Islet of Langerhans (tissue), 1 donor: ENCODE results near the gene TCP11L2.
"Not testable (repeated sequence)": the region's sequence is repeated elsewhere in the genome, so short reads cannot be mapped to it uniquely, and the experiment has no call there.

Source experiments
- FAIRE-seq: peaks from one replicate; lab custom pipeline; 2011; peaks lifted over from hg19 to GRCh38; lab: Jason Lieb, UNC

The TCP11L2 gene

GRCh38 chr12:106307181-106307580 is 4.6 kb downstream of the TCP11L2 start:
- no peak for FAIRE-seq

DNA sequence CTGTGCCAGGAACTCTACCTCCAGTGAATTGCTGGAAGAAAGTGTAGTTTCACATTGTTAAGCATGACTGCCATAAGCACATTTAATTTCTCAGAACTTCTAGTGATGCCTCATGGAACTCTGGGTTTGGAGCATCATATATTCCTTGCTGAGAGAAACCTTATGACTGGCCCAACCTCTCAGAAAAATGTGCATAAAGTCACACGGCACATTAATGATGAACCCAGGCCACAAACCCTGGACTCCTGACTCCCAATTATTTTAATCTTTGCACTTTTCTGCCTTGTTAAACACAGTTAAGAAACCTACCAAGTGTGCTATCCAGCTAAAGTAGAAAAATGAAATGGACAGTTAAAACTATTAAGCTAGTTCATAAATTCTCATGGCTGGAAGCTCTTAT is 5.6 kb downstream of the TCP11L2 start:
- FAIRE-seq: no peak

DNA sequence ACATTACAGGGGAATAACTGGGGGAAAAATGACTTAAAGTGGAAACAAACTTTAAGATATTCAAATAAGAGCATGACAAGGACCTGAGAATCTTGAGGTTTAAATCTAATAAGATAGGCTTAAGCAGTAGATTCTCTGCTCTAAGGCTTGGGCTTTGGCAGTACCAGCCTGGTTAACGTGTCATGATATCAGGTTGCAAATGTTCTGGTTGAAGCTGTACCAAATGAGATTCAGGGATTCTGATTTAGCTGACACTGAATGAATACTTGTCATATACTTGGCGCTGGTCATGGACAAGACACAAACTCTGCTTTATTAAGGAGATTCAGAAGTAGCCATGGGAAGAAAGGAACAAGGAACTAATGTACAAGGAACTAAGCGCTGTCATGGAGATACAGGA is 6.1 kb downstream of the TCP11L2 start:
- FAIRE-seq: no peak

DNA sequence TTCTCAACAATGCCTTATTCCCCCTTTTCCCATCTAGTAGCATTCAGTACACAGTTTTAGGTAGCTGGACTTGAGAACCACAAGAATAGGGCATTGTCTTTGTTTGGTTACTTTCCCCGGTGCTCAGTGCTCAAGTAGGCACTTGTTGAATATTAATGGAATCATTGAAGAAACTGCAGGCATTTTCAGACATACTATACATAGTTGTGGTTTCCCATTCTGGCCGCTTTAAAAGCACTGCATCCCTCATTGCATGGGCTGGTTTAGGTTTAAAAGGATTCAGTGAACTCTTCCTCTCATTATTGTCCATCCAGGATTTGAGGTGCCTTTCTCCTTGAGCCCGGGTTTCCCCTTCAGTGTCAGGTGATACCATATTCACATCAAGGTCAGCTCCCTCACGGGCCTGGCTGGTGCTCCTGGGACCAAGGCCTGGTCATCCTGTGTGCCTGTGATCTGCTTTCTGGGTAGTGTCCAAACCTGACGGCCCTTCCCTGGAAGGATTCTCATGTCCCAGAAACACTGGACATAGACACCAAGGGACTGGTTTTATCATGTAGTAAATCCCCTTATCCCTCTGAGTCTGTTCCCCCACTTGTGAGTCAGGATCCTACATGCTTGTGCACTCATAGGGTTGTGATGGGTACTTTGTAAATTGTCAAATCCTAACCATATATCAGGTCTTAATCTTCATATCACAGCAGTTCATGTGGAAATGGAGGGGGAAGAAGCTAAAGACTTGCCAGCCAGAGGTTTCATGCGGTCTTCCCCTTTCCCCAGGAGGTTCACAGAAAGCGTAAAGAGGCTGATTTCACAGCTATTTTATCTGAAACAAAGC is 7.4 kb downstream of the TCP11L2 start:
- no peak for FAIRE-seq

GRCh38 chr12:106310687-106311086 is 8.2 kb downstream of the TCP11L2 start:
- no peak for FAIRE-seq

- no peak for FAIRE-seq
Measured at GRCh38 chr12:106311139-106311538, 8.6 kb downstream of the TCP11L2 start.

DNA sequence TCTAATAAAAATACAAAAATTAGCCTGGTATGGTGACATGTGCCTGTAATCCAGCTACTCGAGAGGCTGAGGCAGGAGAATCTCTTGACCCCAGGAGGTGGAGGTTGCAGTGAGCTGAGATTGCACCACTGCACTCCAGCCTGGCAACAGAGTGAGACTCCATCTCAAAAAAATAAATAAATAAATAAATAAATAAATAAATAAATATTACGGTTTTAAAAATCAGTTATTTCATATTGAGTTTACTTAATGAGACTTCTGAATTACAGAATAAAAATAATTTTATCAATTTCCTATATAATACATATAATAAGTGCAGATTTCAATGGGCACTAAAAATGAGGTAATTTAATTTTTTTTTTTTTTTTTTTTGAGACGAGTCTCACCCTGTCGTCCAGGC is 10.9 kb downstream of the TCP11L2 start:
- FAIRE-seq: not testable (repeated sequence)

- no peak for FAIRE-seq
Measured at GRCh38 chr12:106315523-106315922, 13.0 kb downstream of the TCP11L2 start.

- no peak for FAIRE-seq
Measured at GRCh38 chr12:106317406-106318082, 15.0 kb downstream of the TCP11L2 start.

GRCh38 chr12:106321139-106321850 is 18.8 kb downstream of the TCP11L2 start:
- FAIRE-seq: peak; percentile 61

DNA sequence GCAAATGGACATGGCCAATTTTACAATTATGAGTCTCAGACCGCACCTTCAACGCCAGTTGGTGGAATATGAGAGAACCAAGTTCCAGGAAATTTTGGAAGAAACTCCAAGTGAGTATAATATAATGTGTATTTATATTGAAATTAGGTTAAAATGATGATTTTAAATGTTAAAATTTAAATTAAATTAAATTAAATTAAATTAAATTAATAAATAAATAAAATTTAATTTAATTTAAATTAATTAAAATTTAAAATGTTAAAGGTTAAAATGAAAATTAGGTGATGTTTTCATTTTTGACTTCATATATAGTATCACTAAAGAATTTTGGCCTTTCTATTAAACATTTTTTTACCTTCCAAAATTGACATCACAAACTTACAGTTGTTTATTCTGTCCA is 21.0 kb downstream of the TCP11L2 start:
- FAIRE-seq: no peak

DNA sequence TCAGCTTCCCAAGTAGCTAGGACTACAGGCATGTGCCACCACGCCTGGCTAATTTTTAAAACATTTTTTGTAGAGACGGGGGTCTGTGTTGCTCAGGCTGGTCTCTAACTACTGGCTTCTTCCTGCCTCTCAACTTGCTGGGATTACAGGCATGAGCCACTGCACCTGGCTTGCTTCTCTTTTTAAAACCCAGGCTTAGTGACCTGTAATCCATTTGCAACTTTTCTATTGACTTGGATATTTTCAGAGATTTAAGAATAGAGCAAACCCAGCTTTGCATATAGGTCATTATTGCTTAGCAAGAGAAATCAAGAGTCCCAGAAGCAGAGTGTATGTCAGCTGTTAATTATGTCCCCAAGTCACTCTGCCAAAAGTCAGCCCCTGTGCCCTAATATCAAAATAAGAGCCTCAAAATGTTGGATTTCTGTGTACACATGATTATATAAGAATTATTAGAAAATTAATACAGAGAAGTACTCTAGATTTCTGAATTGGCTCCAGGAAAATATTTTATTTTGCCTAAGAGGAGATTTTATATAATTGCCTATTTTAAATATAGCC is 24.9 kb downstream of the TCP11L2 start:
- no peak for FAIRE-seq

DNA sequence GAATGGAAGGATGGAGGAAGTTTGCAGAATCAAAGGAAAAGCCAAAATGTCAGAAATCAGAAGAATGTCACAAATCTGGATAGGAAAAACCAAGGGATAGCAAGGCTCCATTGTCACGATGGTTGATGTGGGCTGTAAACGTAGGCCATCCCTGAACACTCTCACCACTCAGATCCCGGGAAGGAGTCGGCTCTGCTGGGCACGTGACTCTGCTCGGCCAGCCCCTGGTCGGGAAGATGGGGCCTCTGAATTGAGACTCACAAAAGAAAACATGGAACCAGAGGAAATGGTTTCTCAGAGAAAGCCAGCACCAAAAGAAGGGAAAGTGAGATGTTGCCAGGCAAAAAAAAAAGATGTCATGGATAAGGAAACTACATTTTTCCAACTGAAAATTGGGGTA is 26.2 kb downstream of the TCP11L2 start:
- FAIRE-seq: no peak

GRCh38 chr12:106329231-106329982 is 26.9 kb downstream of the TCP11L2 start:
- peak; percentile 80 for FAIRE-seq

- no peak for FAIRE-seq
Measured at GRCh38 chr12:106331599-106331998, 29.1 kb downstream of the TCP11L2 start.

GRCh38 chr12:106332536-106332935 is 30.0 kb downstream of the TCP11L2 start:
- no peak for FAIRE-seq

DNA sequence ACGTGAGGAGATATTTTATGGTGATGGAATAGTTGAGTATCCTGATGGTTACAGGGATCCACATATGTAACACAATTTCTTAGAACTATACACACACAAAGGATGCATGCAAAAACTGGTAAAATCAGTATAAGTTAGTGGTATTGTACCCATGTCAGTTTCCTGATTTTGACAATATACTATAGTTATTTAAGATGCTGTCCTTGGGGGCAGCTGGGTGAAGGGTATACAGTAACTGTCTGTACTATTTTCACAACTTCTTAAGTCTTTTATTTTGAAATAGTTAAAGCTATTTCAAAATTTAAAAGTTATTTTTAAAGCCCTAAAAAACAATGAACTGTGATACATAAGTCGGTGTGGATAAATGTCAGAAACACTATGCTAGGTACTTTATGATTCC is 30.5 kb downstream of the TCP11L2 start:
- FAIRE-seq: no peak

DNA sequence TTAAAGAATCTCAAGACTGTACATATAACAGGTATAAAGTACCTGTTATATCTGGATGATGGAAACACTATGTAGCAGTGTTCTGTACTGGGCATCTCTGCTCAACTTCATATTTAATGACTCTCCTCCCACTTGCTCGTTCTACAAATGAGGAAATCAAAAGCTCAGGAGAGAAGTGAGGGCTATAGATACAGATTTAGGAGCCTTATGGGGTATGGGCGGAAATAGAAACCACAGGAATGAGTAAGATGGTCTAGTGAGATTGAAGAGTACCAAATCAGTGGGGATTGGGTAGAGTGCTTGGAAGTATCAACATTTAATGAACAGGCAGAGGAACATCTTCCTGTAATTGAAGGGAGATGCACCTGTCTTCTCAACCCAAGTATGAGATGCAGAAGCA is 31.2 kb downstream of the TCP11L2 start:
- no peak for FAIRE-seq

DNA sequence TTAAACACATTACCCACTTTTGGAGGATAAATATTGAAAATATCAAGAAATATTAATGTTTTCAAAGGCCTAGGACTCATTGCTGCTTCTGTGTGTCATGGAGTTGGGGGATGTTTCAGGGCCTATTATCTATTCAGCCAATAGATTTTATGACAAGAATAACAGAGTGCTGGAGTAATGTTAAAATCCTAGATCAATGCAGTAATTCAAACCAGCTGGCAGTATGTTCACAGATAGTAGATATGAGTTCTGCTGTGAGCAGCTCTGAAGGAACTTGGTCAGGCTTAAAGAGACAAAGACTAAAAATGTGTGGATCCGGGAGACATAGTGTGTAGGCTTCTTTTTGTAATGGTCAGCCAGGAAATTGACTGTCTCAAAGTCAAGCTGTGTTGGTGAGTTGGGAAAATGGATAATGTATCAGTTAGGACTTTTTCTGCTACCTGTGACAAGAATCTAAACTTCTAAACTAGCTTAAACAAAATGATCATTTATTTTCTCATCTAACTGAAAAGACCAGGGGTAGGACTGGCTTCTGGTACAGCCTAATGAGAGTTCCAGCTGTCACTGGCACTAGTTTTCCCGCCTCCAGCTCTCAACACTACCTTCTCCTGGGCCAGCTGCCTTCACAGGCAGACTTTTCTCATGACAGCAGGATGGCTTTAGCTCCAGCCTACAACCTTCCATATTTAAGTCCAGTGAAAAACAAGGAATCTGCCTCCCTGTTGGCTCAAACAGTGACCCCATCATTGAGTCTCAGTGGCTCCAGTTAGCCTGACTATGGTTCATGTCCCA is 38.7 kb downstream of the TCP11L2 start:
- no peak for FAIRE-seq

DNA sequence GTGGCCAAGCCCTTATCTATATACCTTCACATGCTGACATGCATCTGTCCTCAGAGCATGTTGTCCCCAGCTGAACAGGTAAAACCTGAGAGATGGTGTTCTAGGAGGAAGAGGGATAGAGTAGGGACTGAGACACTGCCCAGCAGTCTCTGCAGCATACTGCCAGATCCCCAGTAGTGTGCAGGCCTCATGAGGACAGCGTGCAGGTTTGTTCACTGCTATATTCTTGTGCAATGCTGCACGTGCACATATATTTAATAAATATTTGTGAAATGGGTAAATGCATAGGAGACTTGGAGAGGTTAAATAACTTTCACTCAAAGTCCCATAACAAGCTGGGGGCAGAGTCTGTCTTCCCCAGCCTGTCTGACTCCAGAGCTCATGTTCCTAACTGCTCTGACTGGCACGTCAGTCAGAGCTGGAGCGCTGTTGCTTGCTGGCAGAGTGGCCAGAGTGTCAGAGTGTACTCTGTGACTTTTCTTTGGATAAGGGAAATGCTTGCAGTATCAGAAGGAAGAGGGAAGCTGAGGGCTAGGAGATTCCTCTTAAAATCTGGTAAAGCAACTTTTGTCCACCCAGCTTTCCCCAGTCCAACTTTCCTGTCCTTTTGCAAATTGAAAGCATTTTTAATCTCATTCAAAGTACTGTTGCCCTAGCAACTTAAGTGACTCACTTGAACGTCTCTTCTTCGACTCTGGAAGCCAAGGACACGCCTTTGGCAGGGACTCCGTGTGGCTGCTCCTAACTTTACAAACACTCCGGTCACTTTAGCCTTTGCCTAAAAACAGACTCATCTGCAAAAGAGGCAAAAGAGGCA is 40.1 kb downstream of the TCP11L2 start:
- peak; percentile 49 for FAIRE-seq

DNA sequence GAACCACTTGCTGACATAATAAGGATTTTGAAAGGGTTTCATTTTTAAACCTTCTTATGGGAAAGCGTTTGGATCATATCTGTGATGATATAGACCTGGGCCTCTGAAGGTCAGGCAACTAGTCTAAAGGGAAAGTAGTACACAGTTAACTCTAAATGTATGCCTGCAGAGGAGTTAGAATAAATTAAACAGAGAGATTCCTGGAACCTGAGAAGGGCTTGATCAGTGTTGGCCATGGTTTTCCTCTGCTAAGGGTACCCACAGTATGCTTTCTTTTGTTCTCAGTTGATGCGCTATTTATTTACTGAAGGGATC is 40.6 kb downstream of the TCP11L2 start:
- FAIRE-seq: no peak
